GM19023 (cell line): Measurements from ENCODE around the gene RGS3.
A peak's percentile ranks its signal among the peaks of the same experiment; 100 is the strongest.

Experiments
- ATAC-seq: cut with Tn5 transposase; IDR thresholded peaks from one replicate; pipeline ENCODE4 v1.9.1; 2021; ENCODE audit warnings: mild to moderate bottlenecking, moderate library complexity; ENCODE audit not compliant: unreplicated experiment

RGS3 gene

GRCh38 chr9:113614843-113615648 lies 151.5 kb downstream of the RGS3 start:
- ATAC-seq: peak; percentile 46

GRCh38 chr9:113616116-113616515 lies 152.6 kb downstream of the RGS3 start:
- no peak for ATAC-seq

GRCh38 chr9:113616621-113617496 lies 153.3 kb downstream of the RGS3 start:
- ATAC-seq: no peak

GRCh38 chr9:113617550-113617949 lies 154.0 kb downstream of the RGS3 start:
- ATAC-seq: no peak

- no peak for ATAC-seq
Observed at GRCh38 chr9:113618836-113619490, 155.4 kb downstream of the RGS3 start.

GRCh38 chr9:113619491-113620376 lies 156.2 kb downstream of the RGS3 start:
- no peak for ATAC-seq

GRCh38 chr9:113620377-113621161 lies 157.0 kb downstream of the RGS3 start:
- ATAC-seq: no peak

GRCh38 chr9:113621309-113621791 lies 157.8 kb downstream of the RGS3 start:
- ATAC-seq: no peak

- ATAC-seq: no peak
Observed at GRCh38 chr9:113621980-113622379, 158.5 kb downstream of the RGS3 start.

GRCh38 chr9:113622600-113623400 lies 159.3 kb downstream of the RGS3 start:
- peak; percentile 73 for ATAC-seq

GRCh38 chr9:113623851-113624485 lies 160.4 kb downstream of the RGS3 start:
- ATAC-seq: no peak

GRCh38 chr9:113624721-113625120 lies 161.2 kb downstream of the RGS3 start:
- no peak for ATAC-seq

- ATAC-seq: no peak
Observed at GRCh38 chr9:113625486-113625885, 162.0 kb downstream of the RGS3 start.

GRCh38 chr9:113626735-113627495 lies 163.4 kb downstream of the RGS3 start:
- ATAC-seq: no peak

GRCh38 chr9:113628621-113629020 lies 165.1 kb downstream of the RGS3 start:
- ATAC-seq: no peak

- ATAC-seq: no peak
Observed at GRCh38 chr9:113630386-113631136, 167.0 kb downstream of the RGS3 start.
